A673 (cell line): ENCODE results near the gene CAPZB. TPM values are rescaled to one million over a fixed set of nuclear protein-coding genes. Genes with fewer than 3 reads are reported as not detected.

Experiments used
- BruUV-seq: library from RNA; stranded (reverse); fragments of 400-500 nt; replicated peaks from 2 replicates; lab custom pipeline; 2021; lab: Mats Ljungman, UMichigan
- CTCF ChIA-PET: fragments of 300-600 bp; sonication (Branson Sonifier 250); formaldehyde crosslinking; loops from one replicate; lab custom pipeline; 2022; ENCODE audit warnings: antibody characterized with exemption; lab: Charles Lee
- POLR2A ChIA-PET: fragments of 300-600 bp; sonication (Branson Sonifier 250); formaldehyde crosslinking; loops from one replicate; lab custom pipeline; 2022; ENCODE audit warnings: antibody characterized with exemption; ENCODE audit not compliant: low non-redundant PET; lab: Charles Lee
- DNase-seq: peaks from one replicate; pipeline ENCODE4 v3.0.0-alpha.2; 2015; ENCODE audit warnings: low spot score
- H3K27ac ChIP-seq: fragments of 200-600 bp; sonication (generic); 2 replicates; pipeline ENCODE4 v1.5.1; 2016; ENCODE audit warnings: mixed run types, low read depth, mild to moderate bottlenecking, mixed read lengths, antibody characterized with exemption, low read length; ENCODE audit not compliant: poor library complexity, severe bottlenecking
- H3K27me3 ChIP-seq: fragments of 200-600 bp; sonication (generic); replicated peaks from 2 replicates; pipeline ENCODE4 v1.6.1; 2017; ENCODE audit warnings: mixed run types, low read depth, mild to moderate bottlenecking, mixed read lengths, antibody characterized with exemption, low read length; ENCODE audit not compliant: insufficient read depth, poor library complexity
- H3K36me3 ChIP-seq: fragments of 200-600 bp; sonication (generic); 2 replicates; pipeline ENCODE4 v1.6.1; 2016; ENCODE audit warnings: mixed run types, mild to moderate bottlenecking, mixed read lengths, antibody characterized with exemption, low read length; ENCODE audit not compliant: insufficient read depth, poor library complexity, severe bottlenecking
- H3K4me1 ChIP-seq: fragments of 200-600 bp; sonication (generic); 2 replicates; pipeline ENCODE4 v1.6.1; 2017; ENCODE audit warnings: mixed run types, mild to moderate bottlenecking, mixed read lengths, antibody characterized with exemption, low read length; ENCODE audit not compliant: insufficient read depth, poor library complexity, severe bottlenecking
- H3K4me3 ChIP-seq: fragments of 200-600 bp; sonication (generic); 2 replicates; pipeline ENCODE4 v1.5.1; 2016; ENCODE audit warnings: low read depth, mixed run types, mild to moderate bottlenecking, mixed read lengths, low read length; ENCODE audit not compliant: poor library complexity, severe bottlenecking
- H3K9me3 ChIP-seq: fragments of 200-600 bp; sonication (generic); 2 replicates; pipeline ENCODE4 v1.6.1; 2016; ENCODE audit warnings: mixed run types, low read depth, mild to moderate bottlenecking, mixed read lengths, antibody characterized with exemption, low read length; ENCODE audit not compliant: poor library complexity, severe bottlenecking
- CTCF ChIP-seq: fragments of 300-800, 200-600 bp; sonication (generic); conservative IDR thresholded peaks from 2 replicates; pipeline ENCODE4 v1.5.1; 2017; ENCODE audit warnings: low read depth, mild to moderate bottlenecking, antibody characterized with exemption, low read length, moderate library complexity, mixed read lengths
- EZH2 ChIP-seq: fragments of 200-600 bp; sonication (generic); IDR thresholded peaks from 2 replicates; pipeline ENCODE4 v1.6.1; 2017; ENCODE audit warnings: borderline replicate concordance, low read depth, mild to moderate bottlenecking, mixed read lengths, antibody characterized with exemption, low read length; ENCODE audit not compliant: poor library complexity, severe bottlenecking
- intact Hi-C: fragments of 100-400 bp; cut with micrococcal nuclease; formaldehyde crosslinking; loops from one replicate; pipeline ENCODE4 v1.10.0; 2022; ENCODE audit not compliant: unreplicated experiment
- total RNA-seq: library from RNA; stranded (reverse); gene quantifications from 2 replicates; pipeline ENCODE4 v1.2.3, GENCODE V29; 2021

Gene CAPZB
- total RNA-seq, 1 experiment from 2014 or later: 214 TPM

DNA sequence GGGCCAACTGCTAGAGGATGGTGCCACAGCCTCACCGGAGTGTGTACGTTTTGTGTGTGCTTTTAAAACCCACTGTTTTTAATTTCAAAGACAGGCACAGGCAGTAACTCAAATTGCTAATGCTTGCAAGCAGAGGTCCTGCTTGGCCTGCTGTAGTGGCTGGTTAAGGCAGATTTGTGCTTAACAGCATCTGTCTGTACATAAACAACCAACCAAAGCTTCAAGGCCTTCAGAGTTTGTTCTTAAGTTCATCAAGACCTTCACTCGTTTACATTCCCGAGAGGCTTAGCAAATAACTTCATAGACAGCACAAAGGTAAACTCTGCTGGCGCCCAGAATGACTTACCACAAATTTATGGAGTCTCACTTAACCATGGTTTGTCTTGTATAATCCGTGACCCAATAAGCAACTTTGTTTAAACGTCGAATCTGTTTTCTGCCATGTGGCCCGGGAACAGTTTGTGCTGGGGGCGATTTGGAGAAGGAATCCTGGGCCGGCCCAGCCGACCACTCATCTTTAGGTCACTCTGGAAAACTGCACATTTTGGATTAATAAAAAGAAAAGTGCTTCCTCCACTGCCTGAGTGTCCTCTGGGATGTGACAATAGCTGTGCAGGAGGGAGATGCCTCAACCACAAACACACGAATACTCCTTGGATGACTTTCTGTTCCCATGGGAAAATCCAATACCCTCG lies 58.1 kb downstream of the CAPZB start:
- Histone ChIP-seq H3K9me3 (no peaks in the 10 kb centered on the region), H3K4me1 (peaks cover 40% of the 10 kb centered on the region), H3K27me3 (no peaks in the 10 kb centered on the region), H3K4me3 (no peak overlapping the region), H3K27ac (no peak overlapping the region), H3K36me3 (no peaks in the 10 kb centered on the region)
- no TSS peak for BruUV-seq
- TF ChIP-seq EZH2 (no peak), CTCF (no peak)
- DNase-seq: no peak
- intact Hi-C loops: no loop called here
- POLR2A ChIA-PET: no interaction called here
- CTCF ChIA-PET: no interaction called here

GRCh38 chr1:19426294-19427086 lies 58.8 kb downstream of the CAPZB start:
- Histone ChIP-seq H3K4me3 (no peak overlapping the region), H3K27ac (no peak overlapping the region), H3K36me3 (no peaks in the 10 kb centered on the region), H3K4me1 (peaks cover 36% of the 10 kb centered on the region), H3K9me3 (no peaks in the 10 kb centered on the region), H3K27me3 (no peaks in the 10 kb centered on the region)
- ChIA-PET CTCF (no interaction called here), POLR2A (no interaction called here)
- no peak for DNase-seq
- BruUV-seq: no TSS peak
- TF ChIP-seq CTCF: no peak
- intact Hi-C loops: no loop called here

DNA sequence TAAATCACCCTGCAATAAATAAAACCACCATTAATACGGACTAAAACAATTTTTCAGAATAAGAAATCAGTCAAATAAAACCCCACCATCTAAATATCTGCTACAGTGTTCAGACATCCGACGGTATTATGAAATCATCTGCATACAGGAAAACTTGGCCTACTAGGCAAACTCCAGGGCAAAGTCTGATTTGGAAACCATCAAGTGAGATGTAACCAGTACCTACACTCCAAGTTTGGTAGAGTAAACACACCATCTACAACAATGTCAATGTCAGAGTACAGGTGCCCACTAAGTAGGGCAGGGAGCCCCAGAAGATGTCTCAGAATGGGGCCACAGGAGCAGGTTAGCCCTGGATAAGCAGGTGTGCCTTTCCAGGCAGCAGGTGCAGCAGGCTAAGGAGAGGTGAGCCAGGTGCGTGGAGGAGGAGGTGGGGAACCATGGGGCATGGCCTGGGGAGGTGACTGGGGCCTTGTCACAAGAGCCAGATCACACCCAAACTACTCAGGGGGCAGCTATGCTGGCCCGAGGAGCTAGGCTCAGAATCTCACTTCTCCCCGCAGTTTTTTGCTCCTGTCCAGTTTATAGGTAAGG lies 59.6 kb downstream of the CAPZB start:
- Histone ChIP-seq H3K27me3 (no peaks in the 10 kb centered on the region), H3K4me1 (peaks cover 33% of the 10 kb centered on the region), H3K9me3 (no peaks in the 10 kb centered on the region), H3K4me3 (no peak overlapping the region), H3K27ac (no peak overlapping the region), H3K36me3 (no peaks in the 10 kb centered on the region)
- ChIA-PET CTCF (no interaction called here), POLR2A (no interaction called here)
- no TSS peak for BruUV-seq
- no peak for DNase-seq
- TF ChIP-seq CTCF (no peak), EZH2 (no peak)
- intact Hi-C loops: no loop called here
